Activated naive CD8-positive, alpha-beta T cell treated with anti-CD3 and anti-CD28 coated beads for 36 hours (primary cell): Measurements from ENCODE around the gene CDC123. TPM values are rescaled to one million over a fixed set of nuclear protein-coding genes. Genes with fewer than 3 reads are reported as not detected.
"Not testable (repeated sequence)": the region's sequence is repeated elsewhere in the genome, so short reads cannot be mapped to it uniquely, and the experiment has no call there.

Experiments used
- DNase-seq: peaks from one replicate; pipeline ENCODE4 v3.0.0; 2021
- H3K27ac Mint-ChIP-seq: one replicate; pipeline ENCODE4 v1.8.0; 2022; ENCODE audit warnings: mild to moderate bottlenecking, moderate library complexity, mixed read lengths
- H3K27me3 Mint-ChIP-seq: one replicate; pipeline ENCODE4 v1.8.0; 2022; ENCODE audit warnings: mild to moderate bottlenecking, mixed read lengths
- H3K36me3 Mint-ChIP-seq: one replicate; pipeline ENCODE4 v1.8.0; 2021; ENCODE audit warnings: mild to moderate bottlenecking, mixed read lengths
- H3K4me1 Mint-ChIP-seq: one replicate; pipeline ENCODE4 v1.8.0; 2021; ENCODE audit warnings: mixed read lengths
- H3K4me3 Mint-ChIP-seq: one replicate; pipeline ENCODE4 v1.8.0; 2022; ENCODE audit warnings: mild to moderate bottlenecking, moderate library complexity, mixed read lengths
- H3K9me3 Mint-ChIP-seq: one replicate; pipeline ENCODE4 v1.8.0; 2022; ENCODE audit warnings: mixed read lengths
- total RNA-seq, 2 experiments: library from RNA; stranded (reverse); gene quantifications; one replicate each; pipeline ENCODE4 v1.2.3, GENCODE V29; 2021

The CDC123 gene
- total RNA-seq, 2 experiments from 2014 or later, result 162 to 170 TPM

DNA sequence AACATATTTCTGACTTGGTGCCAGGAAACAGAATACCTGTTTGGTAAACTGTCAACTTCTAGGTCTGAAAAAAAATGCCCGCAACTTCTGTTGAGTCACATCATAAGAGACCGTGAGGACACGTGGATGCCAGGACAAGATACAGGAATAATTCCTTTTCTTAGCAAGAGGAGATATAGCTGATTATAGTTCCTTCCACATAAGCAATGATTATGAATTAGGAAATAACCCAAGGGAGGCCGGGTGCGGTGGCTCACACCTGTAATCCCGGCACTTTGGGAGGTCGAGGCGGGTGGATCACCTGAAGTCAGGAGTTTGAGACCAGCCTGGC is 75.2 kb downstream of the CDC123 start:
- no peak for DNase-seq
- H3K9me3 Mint-ChIP-seq, result no peaks in the 10 kb centered on the region
- H3K4me1 Mint-ChIP-seq, result no peaks in the 10 kb centered on the region
- no peak overlapping the region for H3K4me3 Mint-ChIP-seq
- no peak overlapping the region for H3K27ac Mint-ChIP-seq
- H3K27me3 Mint-ChIP-seq, result no peaks in the 10 kb centered on the region
- H3K36me3 Mint-ChIP-seq, result no peaks in the 10 kb centered on the region

- not testable (repeated sequence) for DNase-seq, H3K4me3 Mint-ChIP-seq, H3K36me3 Mint-ChIP-seq, H3K27me3 Mint-ChIP-seq, H3K9me3 Mint-ChIP-seq, H3K4me1 Mint-ChIP-seq, H3K27ac Mint-ChIP-seq
These were observed 81.9 kb downstream of the CDC123 start for GRCh38 chr10:12277862-12278261.

DNA sequence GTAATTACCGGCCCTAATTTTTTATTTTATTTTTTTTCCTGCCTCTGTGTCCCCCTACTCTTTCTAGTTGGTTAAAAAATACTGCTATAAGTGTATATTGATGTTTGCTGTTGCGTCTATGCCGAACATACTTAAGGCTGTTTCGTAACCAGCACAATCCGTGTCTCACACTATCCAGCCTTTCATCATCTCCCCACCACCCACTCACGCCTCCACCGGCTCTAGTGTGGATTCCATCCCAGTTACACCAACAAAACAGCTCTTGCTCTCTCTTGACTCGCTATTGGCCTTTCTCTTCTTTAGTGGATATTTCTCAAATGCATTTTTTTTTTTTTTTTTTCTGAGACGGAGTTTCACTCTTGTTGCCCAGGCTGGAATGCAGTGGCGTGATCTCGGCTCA is 83.3 kb downstream of the CDC123 start:
- H3K4me3 Mint-ChIP-seq, result no peak overlapping the region
- no peak overlapping the region for H3K27ac Mint-ChIP-seq

GRCh38 chr10:12287772-12288171 is 91.8 kb downstream of the CDC123 start:
- Mint-ChIP-seq H3K9me3 (peaks cover 2% of the 10 kb centered on the region), H3K27me3 (no peaks in the 10 kb centered on the region), H3K4me3 (no peak overlapping the region), H3K36me3 (no peaks in the 10 kb centered on the region), H3K27ac (no peak overlapping the region), H3K4me1 (no peaks in the 10 kb centered on the region)
- no peak for DNase-seq

More for the DNA sequence above, 83.3 kb downstream of the CDC123 start:
- Mint-ChIP-seq H3K27me3 (no peaks in the 10 kb centered on the region), H3K9me3 (peaks cover 2% of the 10 kb centered on the region), H3K36me3 (no peaks in the 10 kb centered on the region), H3K4me1 (no peaks in the 10 kb centered on the region)
- no peak for DNase-seq

GRCh38 chr10:12297784-12298183 is 101.8 kb downstream of the CDC123 start:
- H3K9me3 Mint-ChIP-seq, DNase-seq, H3K4me1 Mint-ChIP-seq, H3K36me3 Mint-ChIP-seq, H3K27me3 Mint-ChIP-seq, H3K27ac Mint-ChIP-seq, H3K4me3 Mint-ChIP-seq: not testable (repeated sequence)

DNA sequence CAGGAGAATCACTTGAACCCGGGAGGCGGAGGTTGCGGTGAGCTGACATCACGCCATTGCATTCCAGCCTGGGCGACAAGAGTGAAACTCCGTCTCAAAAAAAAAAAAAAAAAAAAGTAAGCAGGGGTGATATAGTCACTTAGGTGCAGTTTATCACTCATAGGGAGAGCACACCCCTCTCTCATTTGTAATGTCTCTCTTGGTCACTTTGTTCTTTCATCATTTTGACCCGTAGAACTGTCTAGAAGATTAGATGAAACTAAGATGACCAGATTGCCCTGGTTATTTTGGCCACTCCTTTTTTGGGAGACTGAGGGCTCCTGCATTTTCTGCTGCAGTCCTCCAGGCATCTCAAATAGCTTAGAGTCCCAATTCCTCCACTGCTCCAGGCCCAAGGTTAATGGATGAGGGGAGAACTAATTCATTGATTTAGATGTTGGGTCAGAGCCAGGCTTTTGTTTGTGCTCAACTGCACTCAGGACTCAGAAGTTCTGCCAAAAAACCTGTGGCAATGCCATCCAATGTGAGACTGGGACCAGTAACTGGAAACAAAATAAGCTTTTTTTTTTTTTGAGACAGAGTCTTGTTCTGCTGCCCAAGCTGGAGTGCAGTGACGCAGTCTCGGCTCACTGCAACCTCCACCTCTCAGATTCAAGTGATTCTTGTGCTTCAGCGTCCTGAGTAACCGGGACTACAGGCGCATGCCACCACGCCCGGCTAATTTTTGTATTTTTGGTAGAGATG is 103.4 kb downstream of the CDC123 start:
- H3K36me3 Mint-ChIP-seq, result no peaks in the 10 kb centered on the region
- no peak overlapping the region for H3K27ac Mint-ChIP-seq
- H3K4me1 Mint-ChIP-seq, result no peaks in the 10 kb centered on the region
- no peaks in the 10 kb centered on the region for H3K9me3 Mint-ChIP-seq
- H3K27me3 Mint-ChIP-seq, result no peaks in the 10 kb centered on the region
- H3K4me3 Mint-ChIP-seq, result no peak overlapping the region
- DNase-seq, result no peak

Other genes starting within 250 kb of the CDC123 start
- gene UPF2, start 153.4 kb upstream of the CDC123 start, total RNA-seq, result 10 to 100 TPM; 35.8 to 38.2 TPM
- 10 to 100 TPM; 10.4 TPM for gene DHTKD1, start 127.2 kb upstream of the CDC123 start, total RNA-seq
- 10 to 100 TPM in 1 of 2 experiments, 1 to 10 TPM in 1; 9.7 to 10.1 TPM for gene SEC61A2, start 66.5 kb upstream of the CDC123 start, total RNA-seq
- 100 to 1,000 TPM; 108 to 114 TPM for gene NUDT5, start 297 bp upstream of the CDC123 start, total RNA-seq
- 10 to 100 TPM; 11.9 to 15.4 TPM for gene CAMK1D, start 153.4 kb downstream of the CDC123 start, total RNA-seq